ENCODE measurements around the gene USH1C. TPM values are rescaled to one million over a fixed set of nuclear protein-coding genes. Genes with fewer than 3 reads are reported as not detected.

USH1C gene
- total and polyA plus RNA-seq, 7 donors, result 0.05 to 0.44 (median 0.14) TPM; not detected in 4

- TF ChIP-seq CTCF (IDR thresholded peaks at IDR 0.05), result no peak
- intact Hi-C loops (cut with DNase I), result no loop called here
- Histone ChIP-seq H3K27me3 (ENCODE audit: insufficient read depth in 3 of 3, low read length in 2 of 3) (peaks cover 0 to 10% (median 0%) of the 10 kb centered on the region in 3 donors), H3K36me3 (ENCODE audit: insufficient read depth in 1 of 2, low read depth in 1 of 2) (no peaks in the 10 kb centered on the region), H3K4me1 (no peaks in the 10 kb centered on the region), H3K9me3 (no peaks in the 10 kb centered on the region), H3K4me3 (no peak overlapping the region), H3K27ac (no peak overlapping the region)
- WGBS, 3 donors, result 84 to 96% (median 87%) methylated on average over 4 of the region's 4 CpGs
- no peak for ATAC-seq
- DNase-seq, result no peak
Observed at GRCh38 chr11:17588721-17589120, 44.5 kb upstream of the USH1C start.

GRCh38 chr11:17588166-17588565 lies 44.0 kb upstream of the USH1C start:
- WGBS, 3 donors, result 74 to 78% (median 75%) methylated on average over 8 of the region's 8 CpGs
- DNase-seq (no peak), ATAC-seq (no peak)
- H3K4me1 ChIP-seq, result no peaks in the 10 kb centered on the region
- no peaks in the 10 kb centered on the region for H3K9me3 ChIP-seq
- H3K27me3 ChIP-seq (ENCODE audit: insufficient read depth in 3 of 3, low read length in 2 of 3), result peaks cover 0 to 10% (median 0%) of the 10 kb centered on the region in 3 donors
- intact Hi-C loops (cut with DNase I), result no loop called here
- no peak for TF ChIP-seq CTCF (IDR thresholded peaks at IDR 0.05)
- no peak overlapping the region for H3K27ac ChIP-seq
- H3K36me3 ChIP-seq (ENCODE audit: insufficient read depth in 1 of 2, low read depth in 1 of 2), result no peaks in the 10 kb centered on the region
- no peak overlapping the region for H3K4me3 ChIP-seq

GRCh38 chr11:17585911-17586695 lies 41.9 kb upstream of the USH1C start:
- peaks cover 0 to 7% (median 0%) of the 10 kb centered on the region in 3 donors for H3K27me3 ChIP-seq (ENCODE audit: insufficient read depth in 3 of 3, low read length in 2 of 3)
- no peaks in the 10 kb centered on the region for H3K4me1 ChIP-seq
- no peak overlapping the region for H3K4me3 ChIP-seq
- H3K27ac ChIP-seq, result no peak overlapping the region
- H3K9me3 ChIP-seq, result no peaks in the 10 kb centered on the region
- no peaks in the 10 kb centered on the region for H3K36me3 ChIP-seq (ENCODE audit: insufficient read depth in 1 of 2, low read depth in 1 of 2)
- DNase-seq (no peak), ATAC-seq (no peak)
- TF ChIP-seq CTCF (IDR thresholded peaks at IDR 0.05), result no peak
- intact Hi-C loops (cut with DNase I), result no loop called here
- 68 to 71% (median 70%) methylated on average over 6 of the region's 6 CpGs for WGBS, 3 donors

GRCh38 chr11:17581732-17582053 lies 37.5 kb upstream of the USH1C start:
- Histone ChIP-seq H3K9me3 (no peaks in the 10 kb centered on the region), H3K4me1 (no peaks in the 10 kb centered on the region), H3K27me3 (ENCODE audit: insufficient read depth in 3 of 3, low read length in 2 of 3) (no peaks in the 10 kb centered on the region), H3K36me3 (ENCODE audit: insufficient read depth in 1 of 2, low read depth in 1 of 2) (no peaks in the 10 kb centered on the region), H3K27ac (no peak overlapping the region), H3K4me3 (no peak overlapping the region)
- intact Hi-C loops (cut with DNase I), result no loop called here
- ATAC-seq (no peak), DNase-seq (no peak)
- no peak for TF ChIP-seq CTCF (IDR thresholded peaks at IDR 0.05)
- WGBS, 3 donors, result 92 to 95% (median 95%) methylated on average over 4 of the region's 4 CpGs
